PC-9 (cell line): ENCODE measurements around the gene SNRPD3. TPM values are rescaled to one million over a fixed set of nuclear protein-coding genes. Genes with fewer than 3 reads are reported as not detected.

Experiments
- Bru-seq: library from RNA; stranded (reverse); fragments of 400-500 nt; gene quantifications from one replicate; lab custom pipeline; 2021; lab: Mats Ljungman, UMichigan
- BruChase-seq, 2 experiments: library from RNA; stranded (reverse); fragments of 400-500 nt; gene quantifications; one replicate each; lab custom pipeline; 2021; lab: Mats Ljungman, UMichigan
- BruUV-seq: library from RNA; stranded (reverse); fragments of 400-500 nt; replicated peaks from 2 replicates; lab custom pipeline; 2021; lab: Mats Ljungman, UMichigan
- CTCF ChIA-PET: fragments of 300-600 bp; sonication (Branson Sonifier 250); formaldehyde crosslinking; loops from one replicate; lab custom pipeline; 2022; ENCODE audit warnings: antibody characterized with exemption; lab: Charles Lee
- POLR2A ChIA-PET: fragments of 300-600 bp; sonication (Branson Sonifier 250); formaldehyde crosslinking; loops from one replicate; lab custom pipeline; 2022; ENCODE audit warnings: antibody characterized with exemption; ENCODE audit not compliant: unreplicated experiment; lab: Charles Lee
- DNase-seq, 2 experiments: peaks; one replicate each; pipeline versions ENCODE4 v3.0.0 to v3.0.0-alpha.2; 2015 to 2022; ENCODE audit warnings: mixed read lengths in 1 of 2
- H2AFZ ChIP-seq: fragments of 200-600 bp; sonication (generic); 2 replicates; pipeline ENCODE4 v1.8.1; 2017; ENCODE audit warnings: antibody characterized with exemption
- H3F3A ChIP-seq: fragments of 200-600 bp; sonication (generic); 2 replicates; pipeline ENCODE4 v1.8.1; 2017; ENCODE audit warnings: antibody characterized with exemption, mild to moderate bottlenecking, low read depth; ENCODE audit not compliant: insufficient read depth
- H3K27ac ChIP-seq: fragments of 200-600 bp; sonication (generic); 2 replicates; pipeline ENCODE4 v1.6.1; 2016; ENCODE audit warnings: mixed run types
- H3K27me3 ChIP-seq: fragments of 200-600 bp; sonication (generic); 2 replicates; pipeline ENCODE4 v1.6.1; 2016; ENCODE audit warnings: low read depth, mixed run types; ENCODE audit not compliant: insufficient read depth
- H3K36me3 ChIP-seq: fragments of 200-600 bp; sonication (generic); 2 replicates; pipeline ENCODE4 v1.6.1; 2016; ENCODE audit warnings: low read depth, mixed run types
- H3K4me1 ChIP-seq: fragments of 200-600 bp; sonication (generic); replicated peaks from 2 replicates; pipeline ENCODE4 v1.6.1; 2016; ENCODE audit warnings: mixed run types; ENCODE audit not compliant: insufficient read depth
- H3K4me2 ChIP-seq: fragments of 200-600 bp; sonication (generic); 2 replicates; pipeline ENCODE4 v1.6.1; 2017; ENCODE audit warnings: mixed run types
- H3K4me3 ChIP-seq: fragments of 200-600 bp; sonication (generic); 2 replicates; pipeline ENCODE4 v1.6.1; 2016; ENCODE audit warnings: mixed run types
- H3K79me2 ChIP-seq: fragments of 200-600 bp; sonication (generic); 2 replicates; pipeline ENCODE4 v1.6.1; 2017; ENCODE audit warnings: low read depth, mixed run types
- H3K9me2 ChIP-seq: fragments of 200-600 bp; sonication (generic); 2 replicates; pipeline ENCODE4 v1.8.1; 2017; ENCODE audit warnings: mild to moderate bottlenecking; ENCODE audit not compliant: insufficient read depth
- H3K9me3 ChIP-seq: fragments of 200-600 bp; sonication (generic); 2 replicates; pipeline ENCODE4 v1.8.1; 2016; ENCODE audit warnings: low read depth; ENCODE audit not compliant: insufficient read depth
- H4K20me1 ChIP-seq: fragments of 200-600 bp; sonication (generic); 2 replicates; pipeline ENCODE4 v1.8.1; 2017; ENCODE audit not compliant: insufficient read depth
- CTCF ChIP-seq: fragments of 200-600 bp; sonication (generic); conservative IDR thresholded peaks from 2 replicates; pipeline ENCODE4 v1.6.1; 2017; ENCODE audit warnings: mixed run types, antibody characterized with exemption, mild to moderate bottlenecking, moderate library complexity
- EZH2 ChIP-seq: fragments of 200-600 bp; sonication (generic); IDR thresholded peaks from 2 replicates; pipeline ENCODE4 v1.8.0; 2017; ENCODE audit warnings: antibody characterized with exemption, low read depth
- intact Hi-C: fragments of 100-400 bp; cut with micrococcal nuclease; formaldehyde crosslinking; loops from one replicate; pipeline ENCODE4 v1.10.0; 2022; ENCODE audit not compliant: unreplicated experiment
- long read RNA-seq: library from polyadenylated mRNA; stranded (forward); transcript quantifications from one replicate; pipeline ENCODE4 v2.0.0, GENCODE V29; 2022
- total RNA-seq: library from RNA; stranded (reverse); gene quantifications from 2 replicates; pipeline ENCODE4 v1.2.3, GENCODE V29; 2021

SNRPD3 gene
- total RNA-seq (77.1 and 117 TPM in 2 replicates), Bru-seq, nascent RNA (percentile 83 among the genes with signal in this experiment), BruChase-seq, experiment 1, labeled RNA remaining after a 2-hour chase (percentile 75 among the genes with signal in this experiment), BruChase-seq, experiment 2, labeled RNA remaining after a 6-hour chase (percentile 90 among the genes with signal in this experiment)
- long read RNA-seq, transcript SNRPD3-201 (4 exons, 1,763 nt) = major isoform, 191 of 221 reads
- long read RNA-seq, partial matches to known transcripts = 4 of 221 reads
- long read RNA-seq, other reads (novel, unspliced or antisense) = 26 of 221 reads

- H3K9me2 ChIP-seq = no peaks in the 10 kb centered on the region
- no TSS peak for BruUV-seq
- peak within 1 kb of the TSS; percentile 100 for H3K4me3 ChIP-seq
- peak; percentile 94 to 95 for DNase-seq
- H3K27me3 ChIP-seq = no peaks in the 10 kb centered on the region
- H4K20me1 ChIP-seq = peaks cover 30% of the 10 kb centered on the region
- CTCF ChIA-PET = interaction anchor here (0.6 kb wide), 1 partner anchor 785 kb away, joined by 7 read pairs; no protein-coding TSS in a partner anchor
- POLR2A ChIA-PET = interaction anchor here (0.6 to 0.7 kb wide), 4 partner anchors 16 to 1927 kb away, joined by 4 to 18 read pairs (median 6); no protein-coding TSS in a partner anchor
- H3K9me3 ChIP-seq = no peaks in the 10 kb centered on the region
- H3K79me2 ChIP-seq = peaks cover 80% of the 10 kb centered on the region
- intact Hi-C loops = no loop called here
- TF ChIP-seq EZH2 (no peak), CTCF (no peak; the same call in 1 of the 2 replicates)
- peak within 1 kb of the TSS; percentile 94 for H2AFZ ChIP-seq
- peaks cover 20% of the 10 kb centered on the region for H3K4me1 ChIP-seq
- H3K27ac ChIP-seq = peak within 1 kb of the TSS; percentile 75
- peaks cover 19% of the 10 kb centered on the region; the same call in 1 of the 2 replicates for H3K36me3 ChIP-seq
- peak within 1 kb of the TSS; percentile 98 for H3K4me2 ChIP-seq
- 0 out of 2 replicates have a peak, but pooled peaks cover 6% of the 10 kb centered on the region for H3F3A ChIP-seq
Observed at GRCh38 chr22:24555165-24556039, at the start of gene SNRPD3. TSS of gene SNRPD3 (plus strand) at chr22:24555999. CDS start at chr22:24557675, 1,676 bp downstream.

- Histone ChIP-seq H4K20me1 (no peaks in the 10 kb centered on the region), H3K9me3 (no peaks in the 10 kb centered on the region), H3K4me1 (peaks cover 80% of the 10 kb centered on the region), H3K4me3 (no peak overlapping the region), H3F3A (peaks cover 39% of the 10 kb centered on the region), H3K27me3 (no peaks in the 10 kb centered on the region), H2AFZ (no peak overlapping the region), H3K9me2 (no peaks in the 10 kb centered on the region), H3K79me2 (no peaks in the 10 kb centered on the region), H3K4me2 (peak overlapping the region; percentile 52), H3K36me3 (no peaks in the 10 kb centered on the region), H3K27ac (peak overlapping the region; percentile 70)
- intact Hi-C loops = no loop called here
- no TSS peak for BruUV-seq
- ChIA-PET CTCF (no interaction called here), POLR2A (interaction anchor here (0.6 kb wide), 1 partner anchor 105 kb away, joined by 4 read pairs; no protein-coding TSS in a partner anchor)
- TF ChIP-seq CTCF (no peak), EZH2 (no peak)
- DNase-seq = peak in 1 of 2 experiments; percentile 88
Observed at GRCh38 chr22:24506802-24507438, 48.9 kb upstream of the SNRPD3 start.

- H3K27me3 ChIP-seq = no peaks in the 10 kb centered on the region
- no peak for DNase-seq
- no peak overlapping the region for H2AFZ ChIP-seq
- ChIA-PET CTCF (no interaction called here), POLR2A (interaction anchor here (0.5 kb wide), 1 partner anchor 490 kb away, joined by 7 read pairs; no protein-coding TSS in a partner anchor)
- H3K79me2 ChIP-seq = no peaks in the 10 kb centered on the region
- intact Hi-C loops = no loop called here
- H3K9me3 ChIP-seq = no peaks in the 10 kb centered on the region
- no TSS peak for BruUV-seq
- H3K27ac ChIP-seq = peak overlapping the region; percentile 70
- peaks cover 39% of the 10 kb centered on the region for H3F3A ChIP-seq
- no peaks in the 10 kb centered on the region for H4K20me1 ChIP-seq
- no peak overlapping the region for H3K4me3 ChIP-seq
- peak overlapping the region; percentile 52 for H3K4me2 ChIP-seq
- H3K36me3 ChIP-seq = no peaks in the 10 kb centered on the region
- peaks cover 78% of the 10 kb centered on the region for H3K4me1 ChIP-seq
- TF ChIP-seq EZH2 = no peak
- TF ChIP-seq CTCF = no peak
- H3K9me2 ChIP-seq = no peaks in the 10 kb centered on the region
Observed at GRCh38 chr22:24507716-24508115, 48.1 kb upstream of the SNRPD3 start.
